ENCODE results near the gene CDKN2B.

- TF ChIP-seq CTCF (conservative IDR thresholded peaks at IDR 0.05; ENCODE audit: low read length) = no peak
- no peak for TF ChIP-seq EZH2phosphoT487 (IDR thresholded peaks at IDR 0.05; ENCODE audit: borderline replicate concordance, low read depth, low read length)
Observed at GRCh38 chr9:22022396-22022795, 13.3 kb upstream of the CDKN2B start.
